Suprapubic skin (tissue), 3 donors: ENCODE measurements around the gene RTKN.

Experiments
- POLR2A ChIP-seq, 2 donors: fragments of 450-650 bp; IDR thresholded peaks; one replicate each; pipeline ENCODE4 v1.6.1; 2017; ENCODE audit warnings: antibody characterized with exemption in 2 of 2, mild to moderate bottlenecking in 2 of 2, moderate library complexity in 2 of 2
- TF ChIP-seq, protein P1 (sequence below), 2 donors: fragments of 200-600 bp in 1 of 2; fragments of 450-650 bp in 1 of 2; sonication (generic) in 1 of 2; IDR thresholded peaks; one replicate each; pipeline ENCODE4 v1.5.1; 2016 to 2019; ENCODE audit warnings: antibody characterized with exemption in 2 of 2, mild to moderate bottlenecking in 1 of 2, moderate library complexity in 1 of 2

DNA sequence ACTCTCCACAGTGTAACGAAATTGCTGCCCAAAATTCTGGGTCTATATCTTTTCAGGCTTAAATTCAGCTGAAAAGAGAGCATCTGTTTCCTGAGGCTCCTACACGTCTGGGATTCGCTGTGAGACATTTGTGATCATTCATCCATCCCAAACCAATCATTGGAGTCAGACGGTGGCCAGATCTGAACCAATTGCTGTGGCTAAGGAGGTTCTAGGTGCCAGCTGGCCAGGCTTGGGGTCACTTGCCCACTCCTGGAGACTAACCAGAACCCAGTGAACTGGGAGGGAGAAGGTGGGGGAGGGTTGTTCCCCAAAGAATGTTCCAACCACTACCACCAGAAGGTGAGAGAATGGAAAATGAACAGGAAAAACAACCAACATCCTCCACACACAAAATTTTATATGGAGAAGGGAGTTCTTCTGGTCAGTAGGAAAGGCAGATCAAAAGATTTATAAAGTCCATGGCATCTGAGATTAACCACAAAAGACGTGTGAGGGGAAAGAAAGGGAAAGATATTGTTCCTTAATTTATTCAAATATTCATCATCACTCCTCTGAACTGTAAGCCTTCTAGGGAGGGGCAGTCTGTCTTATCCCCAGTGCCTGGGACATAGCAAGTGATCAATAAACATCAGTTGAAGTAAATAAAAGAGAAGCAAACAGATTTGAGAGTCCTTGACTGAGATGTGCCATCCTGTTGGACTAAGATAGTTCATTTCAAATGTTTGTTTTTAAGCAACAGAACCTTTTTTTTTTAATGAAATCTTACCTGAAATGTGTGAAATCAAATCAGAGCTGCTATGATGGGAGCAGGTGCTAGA lies 3.0 kb upstream of the RTKN start:
- TF ChIP-seq, protein P1, sequence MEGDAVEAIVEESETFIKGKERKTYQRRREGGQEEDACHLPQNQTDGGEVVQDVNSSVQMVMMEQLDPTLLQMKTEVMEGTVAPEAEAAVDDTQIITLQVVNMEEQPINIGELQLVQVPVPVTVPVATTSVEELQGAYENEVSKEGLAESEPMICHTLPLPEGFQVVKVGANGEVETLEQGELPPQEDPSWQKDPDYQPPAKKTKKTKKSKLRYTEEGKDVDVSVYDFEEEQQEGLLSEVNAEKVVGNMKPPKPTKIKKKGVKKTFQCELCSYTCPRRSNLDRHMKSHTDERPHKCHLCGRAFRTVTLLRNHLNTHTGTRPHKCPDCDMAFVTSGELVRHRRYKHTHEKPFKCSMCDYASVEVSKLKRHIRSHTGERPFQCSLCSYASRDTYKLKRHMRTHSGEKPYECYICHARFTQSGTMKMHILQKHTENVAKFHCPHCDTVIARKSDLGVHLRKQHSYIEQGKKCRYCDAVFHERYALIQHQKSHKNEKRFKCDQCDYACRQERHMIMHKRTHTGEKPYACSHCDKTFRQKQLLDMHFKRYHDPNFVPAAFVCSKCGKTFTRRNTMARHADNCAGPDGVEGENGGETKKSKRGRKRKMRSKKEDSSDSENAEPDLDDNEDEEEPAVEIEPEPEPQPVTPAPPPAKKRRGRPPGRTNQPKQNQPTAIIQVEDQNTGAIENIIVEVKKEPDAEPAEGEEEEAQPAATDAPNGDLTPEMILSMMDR (IDR thresholded peaks at IDR 0.05) = no peak
- no peak for TF ChIP-seq POLR2A (IDR thresholded peaks at IDR 0.05)
